ENCODE results near the gene ADAMTS7. TPM values are rescaled to one million over a fixed set of nuclear protein-coding genes. Genes with fewer than 3 reads are reported as not detected.
A peak's percentile ranks its signal among the peaks of the same experiment; 100 is the strongest.

The ADAMTS7 gene
- total and polyA plus RNA-seq, 10 donors: 0.47 to 15.0 (median 8.2) TPM

DNA sequence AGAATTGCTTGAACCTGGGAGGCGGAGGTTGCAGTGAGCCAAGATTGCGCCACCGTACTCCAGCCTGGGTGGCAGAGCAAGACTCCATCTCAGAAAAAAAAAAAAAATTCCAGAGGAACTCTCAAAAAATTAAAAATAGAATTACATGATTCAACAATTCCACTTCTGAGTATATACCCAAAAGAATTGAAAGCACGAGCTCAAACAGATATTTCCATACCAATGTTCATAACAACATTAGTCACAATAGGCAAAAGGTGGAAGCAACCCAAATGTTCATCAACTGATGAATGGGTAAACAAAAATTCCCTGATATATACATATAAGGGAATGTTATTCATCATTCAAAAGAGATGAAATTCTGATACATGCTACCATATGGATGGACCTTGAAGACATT is 44.5 kb upstream of the ADAMTS7 start:
- Histone ChIP-seq H3K27me3 (replicated peaks in 1 of 7) (no peaks in the 10 kb centered on the region), H3K9me3 (no peaks in the 10 kb centered on the region), H3K4me3 (no peak overlapping the region), H3K27ac (no peak overlapping the region), H3K4me1 (peaks cover 0 to 13% (median 7%) of the 10 kb centered on the region in 6 donors), H3K36me3 (no peaks in the 10 kb centered on the region)
- intact Hi-C loops (cut with DNase I; ENCODE audit: low total_unique reads): no loop called here
- WGBS, 5 donors: 57 to 71% (median 63%) methylated on average over 4 of the region's 4 CpGs
- DNase-seq: no peak
- TF ChIP-seq, protein P1, sequence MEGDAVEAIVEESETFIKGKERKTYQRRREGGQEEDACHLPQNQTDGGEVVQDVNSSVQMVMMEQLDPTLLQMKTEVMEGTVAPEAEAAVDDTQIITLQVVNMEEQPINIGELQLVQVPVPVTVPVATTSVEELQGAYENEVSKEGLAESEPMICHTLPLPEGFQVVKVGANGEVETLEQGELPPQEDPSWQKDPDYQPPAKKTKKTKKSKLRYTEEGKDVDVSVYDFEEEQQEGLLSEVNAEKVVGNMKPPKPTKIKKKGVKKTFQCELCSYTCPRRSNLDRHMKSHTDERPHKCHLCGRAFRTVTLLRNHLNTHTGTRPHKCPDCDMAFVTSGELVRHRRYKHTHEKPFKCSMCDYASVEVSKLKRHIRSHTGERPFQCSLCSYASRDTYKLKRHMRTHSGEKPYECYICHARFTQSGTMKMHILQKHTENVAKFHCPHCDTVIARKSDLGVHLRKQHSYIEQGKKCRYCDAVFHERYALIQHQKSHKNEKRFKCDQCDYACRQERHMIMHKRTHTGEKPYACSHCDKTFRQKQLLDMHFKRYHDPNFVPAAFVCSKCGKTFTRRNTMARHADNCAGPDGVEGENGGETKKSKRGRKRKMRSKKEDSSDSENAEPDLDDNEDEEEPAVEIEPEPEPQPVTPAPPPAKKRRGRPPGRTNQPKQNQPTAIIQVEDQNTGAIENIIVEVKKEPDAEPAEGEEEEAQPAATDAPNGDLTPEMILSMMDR (IDR thresholded peaks at IDR 0.05 in 8 of 11, conservative IDR thresholded peaks at IDR 0.05 in 3 of 11): no peak
- no peak for TF ChIP-seq POLR2AphosphoS5 (IDR thresholded peaks at IDR 0.05)
- no peak for TF ChIP-seq POLR2A (IDR thresholded peaks at IDR 0.05)

DNA sequence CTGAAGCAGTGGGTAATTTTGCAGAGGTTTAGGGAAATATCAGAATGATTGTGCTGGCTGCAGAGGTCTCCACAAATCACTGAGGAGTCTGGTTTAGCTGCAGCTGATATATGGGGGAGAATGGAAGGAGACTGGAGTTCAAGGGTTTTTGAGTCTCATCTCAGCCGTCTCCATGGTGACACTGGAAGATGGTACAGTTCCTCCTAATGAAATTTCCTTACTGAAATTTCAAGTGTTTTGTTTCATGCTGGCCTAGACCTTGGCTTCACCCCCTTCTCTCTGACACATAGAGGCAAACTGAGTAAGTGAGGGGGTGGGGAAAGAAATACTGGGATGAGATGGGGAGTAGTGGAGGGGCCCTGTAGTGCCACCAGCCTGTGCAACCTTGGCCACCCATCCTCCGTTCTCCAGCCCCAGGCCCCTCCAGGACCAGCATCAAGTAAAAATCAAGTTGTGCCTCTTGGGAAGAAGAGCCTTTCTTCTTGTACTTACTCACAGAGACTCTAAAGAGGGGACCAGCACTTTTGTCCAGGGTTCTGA is 43.6 kb upstream of the ADAMTS7 start:
- no peak for TF ChIP-seq POLR2AphosphoS5 (IDR thresholded peaks at IDR 0.05)
- no peak overlapping the region for H3K4me3 ChIP-seq
- H3K4me1 ChIP-seq: peaks cover 0 to 6% (median 4%) of the 10 kb centered on the region in 6 donors
- H3K27me3 ChIP-seq (replicated peaks in 1 of 7): no peaks in the 10 kb centered on the region
- no peaks in the 10 kb centered on the region for H3K36me3 ChIP-seq
- intact Hi-C loops (cut with DNase I; ENCODE audit: low total_unique reads): no loop called here
- no peaks in the 10 kb centered on the region for H3K9me3 ChIP-seq
- DNase-seq: peak; percentile 18
- H3K27ac ChIP-seq: no peak overlapping the region
- 81 to 96% (median 92%) methylated on average over 2 of the region's 2 CpGs for WGBS, 5 donors

DNA sequence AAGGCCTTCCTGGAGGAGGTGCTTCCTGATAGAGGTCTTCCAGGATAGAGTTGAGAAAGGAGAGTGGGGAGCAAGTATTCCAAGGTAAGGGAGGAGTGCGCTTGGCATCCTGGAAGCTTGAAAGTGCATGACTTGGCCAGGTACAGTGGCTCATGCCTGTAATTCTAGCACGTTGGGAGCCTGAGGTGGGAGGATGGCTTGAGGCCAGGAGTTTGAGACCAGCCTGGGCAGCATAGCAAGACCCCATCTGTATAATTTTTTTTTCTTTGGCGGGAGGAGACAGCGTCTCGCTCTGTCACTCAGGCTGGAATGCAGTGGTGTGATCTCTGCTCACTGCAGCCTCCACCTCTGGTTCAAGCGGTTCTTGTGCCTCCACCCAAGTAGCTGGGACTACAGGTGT is 42.2 kb upstream of the ADAMTS7 start:
- Histone ChIP-seq H3K27me3 (replicated peaks in 1 of 7) (no peaks in the 10 kb centered on the region), H3K36me3 (no peaks in the 10 kb centered on the region), H3K4me1 (no peaks in the 10 kb centered on the region), H3K27ac (no peak overlapping the region), H3K4me3 (no peak overlapping the region), H3K9me3 (no peaks in the 10 kb centered on the region)
- no peak for TF ChIP-seq POLR2AphosphoS5 (IDR thresholded peaks at IDR 0.05)
- TF ChIP-seq, protein P1 (IDR thresholded peaks at IDR 0.05 in 8 of 11, conservative IDR thresholded peaks at IDR 0.05 in 3 of 11): no peak
- TF ChIP-seq POLR2A (IDR thresholded peaks at IDR 0.05): no peak
- DNase-seq: peak; percentile 2
- WGBS, 5 donors: 89 to 97% (median 96%) methylated on average over 6 of the region's 6 CpGs
- intact Hi-C loops (cut with DNase I; ENCODE audit: low total_unique reads): no loop called here

DNA sequence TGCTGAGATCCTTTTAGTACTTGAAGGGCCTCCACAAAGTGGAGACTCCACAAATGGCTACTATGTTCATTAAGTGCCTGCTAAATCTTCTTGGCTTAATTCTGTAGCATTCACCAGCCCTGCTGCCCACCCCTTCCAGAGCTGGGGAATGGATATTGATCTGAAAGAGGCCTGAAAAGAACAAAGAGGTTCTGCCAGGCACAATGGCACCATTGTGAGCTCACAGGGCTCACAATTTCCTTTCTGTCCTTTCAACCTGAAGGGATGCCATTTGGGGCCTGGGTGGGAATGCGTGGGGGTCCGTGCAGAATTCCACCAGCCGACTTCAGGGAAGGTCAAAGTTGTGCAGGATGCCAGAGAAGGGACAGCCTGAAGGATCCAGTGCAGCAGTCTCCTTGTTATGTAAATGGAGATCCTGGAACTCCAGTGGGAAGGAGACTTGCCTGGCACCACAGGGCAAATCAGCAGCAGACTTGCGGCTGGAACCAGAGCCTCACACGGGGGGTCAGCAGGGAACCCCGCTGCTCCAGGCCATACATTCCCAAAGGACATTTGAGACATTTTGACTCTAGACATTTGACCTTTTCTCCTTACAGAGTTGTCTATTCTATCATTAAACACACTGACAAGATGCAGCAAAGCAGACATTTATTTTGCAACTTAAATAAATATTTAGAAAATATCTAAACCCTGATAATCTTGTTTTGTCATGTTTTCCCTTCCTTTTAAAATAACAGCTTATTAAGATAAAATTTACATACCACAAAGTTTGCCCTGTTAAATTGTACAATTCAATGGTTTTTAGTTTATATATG is 39.9 kb upstream of the ADAMTS7 start:
- no peak for TF ChIP-seq POLR2A (IDR thresholded peaks at IDR 0.05)
- TF ChIP-seq POLR2AphosphoS5 (IDR thresholded peaks at IDR 0.05): no peak
- TF ChIP-seq, protein P1 (IDR thresholded peaks at IDR 0.05 in 8 of 11, conservative IDR thresholded peaks at IDR 0.05 in 3 of 11): no peak
- no peaks in the 10 kb centered on the region for H3K27me3 ChIP-seq (replicated peaks in 1 of 7)
- 70 to 77% (median 77%) methylated on average over 6 of the region's 6 CpGs for WGBS, 5 donors
- no peaks in the 10 kb centered on the region for H3K4me1 ChIP-seq
- no peak overlapping the region for H3K27ac ChIP-seq
- H3K36me3 ChIP-seq: no peaks in the 10 kb centered on the region
- intact Hi-C loops (cut with DNase I; ENCODE audit: low total_unique reads): no loop called here
- no peaks in the 10 kb centered on the region for H3K9me3 ChIP-seq
- DNase-seq: peak; percentile 47
- H3K4me3 ChIP-seq: no peak overlapping the region
